Stimulated activated CD4-positive, alpha-beta T cell treated with anti-CD3 and anti-CD28 coated beads, Interleukin-2, amount 100 ng/mL, for 48 hours (primary cell): ENCODE data around the gene ABHD16B.
"Not testable (repeated sequence)": the region's sequence is repeated elsewhere in the genome, so short reads cannot be mapped to it uniquely, and the experiment has no call there.

Experiments
- DNase-seq, 2 donors: peaks; one replicate each; pipeline ENCODE4 v3.0.0-alpha.2; 2020

Gene ABHD16B

DNA sequence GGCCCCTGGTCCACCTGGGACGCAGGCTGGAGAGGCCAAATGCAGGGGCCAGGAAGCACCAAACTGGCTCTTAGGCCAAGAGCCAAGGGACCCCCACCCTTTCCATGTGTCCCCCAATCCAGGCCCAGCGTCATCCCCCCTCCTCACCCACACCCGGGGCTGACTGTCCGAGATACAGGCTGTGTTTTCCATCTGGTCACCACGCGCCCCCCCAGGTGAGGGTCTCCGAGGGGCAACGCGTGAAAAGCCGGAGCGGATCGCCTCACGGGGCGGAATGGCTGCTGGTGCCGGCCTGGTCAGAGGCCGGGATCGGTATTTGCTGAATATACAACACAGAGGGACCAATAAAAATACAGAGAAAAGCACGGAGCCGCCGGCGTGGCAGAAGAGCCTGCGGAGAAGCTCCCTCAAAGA lies 5.2 kb upstream of the ABHD16B start:
- no peak for DNase-seq

DNA sequence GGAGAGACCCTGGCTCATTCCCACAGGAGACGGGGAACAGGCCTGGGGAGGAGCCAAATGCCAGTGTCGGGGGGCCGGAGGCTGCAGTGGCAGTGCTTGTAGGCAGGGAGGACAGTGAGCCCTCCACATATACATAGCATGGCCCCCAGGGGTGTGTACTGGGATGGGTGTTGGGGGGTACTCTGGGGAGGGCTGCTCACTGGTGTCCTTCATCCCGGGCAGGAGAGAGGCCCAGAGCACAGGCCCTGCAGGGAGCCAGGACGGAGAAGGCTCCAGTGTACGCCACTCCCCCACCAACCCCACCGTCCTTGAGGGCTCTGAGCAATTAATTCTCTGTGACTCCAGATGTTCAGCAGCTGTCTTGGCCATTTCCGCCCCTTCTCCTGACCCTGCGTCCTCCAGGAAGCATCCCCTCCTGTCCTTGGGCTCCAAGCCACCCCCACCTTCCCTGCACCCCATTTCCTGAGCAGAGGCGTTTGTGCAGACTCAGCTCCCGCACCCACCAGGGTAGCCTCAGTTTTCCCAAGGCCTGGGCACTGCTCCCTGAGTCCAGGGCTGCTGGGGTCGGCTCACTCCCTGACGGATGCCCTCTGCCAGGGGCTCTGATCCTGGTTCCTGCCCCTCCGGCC lies 3.4 kb upstream of the ABHD16B start:
- DNase-seq = no peak

DNA sequence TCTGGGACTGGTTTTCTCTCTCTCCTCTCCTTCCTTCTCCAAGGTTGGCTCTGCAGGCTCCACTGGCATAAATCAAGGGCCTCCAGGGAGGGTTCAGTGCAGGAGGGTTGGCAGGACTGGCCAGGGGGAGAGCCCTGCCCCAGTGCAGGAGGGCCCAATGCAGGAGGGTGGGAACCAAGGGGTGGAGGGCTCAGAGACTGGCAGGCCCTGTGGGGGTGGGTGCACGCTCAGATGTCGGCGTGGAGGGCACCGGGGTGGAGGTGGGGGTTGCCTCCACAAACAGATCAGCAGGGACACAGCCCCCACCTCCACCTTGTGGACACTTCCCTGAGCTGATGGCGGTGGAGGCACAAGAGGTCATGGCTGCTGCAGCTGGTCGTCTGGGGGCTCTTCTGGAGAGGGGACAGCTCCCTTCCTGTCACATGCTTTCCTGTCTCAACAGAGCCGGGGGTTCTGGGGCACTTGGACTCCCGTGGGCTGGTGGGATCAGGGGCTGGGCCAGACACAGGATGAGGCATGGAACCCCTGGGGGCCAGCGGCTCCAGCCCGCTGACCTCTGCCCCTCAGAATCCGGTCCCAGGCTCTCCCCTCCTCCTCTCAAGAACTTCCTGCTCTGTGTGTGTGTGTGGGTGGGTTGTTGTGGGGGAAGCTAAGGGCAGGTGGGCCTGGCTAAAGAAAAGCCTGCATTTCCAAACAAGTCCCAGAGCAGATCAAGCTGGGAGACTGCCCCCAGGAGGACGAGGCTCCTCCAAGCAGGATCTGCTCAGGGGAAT lies 2.7 kb upstream of the ABHD16B start:
- no peak for DNase-seq

DNA sequence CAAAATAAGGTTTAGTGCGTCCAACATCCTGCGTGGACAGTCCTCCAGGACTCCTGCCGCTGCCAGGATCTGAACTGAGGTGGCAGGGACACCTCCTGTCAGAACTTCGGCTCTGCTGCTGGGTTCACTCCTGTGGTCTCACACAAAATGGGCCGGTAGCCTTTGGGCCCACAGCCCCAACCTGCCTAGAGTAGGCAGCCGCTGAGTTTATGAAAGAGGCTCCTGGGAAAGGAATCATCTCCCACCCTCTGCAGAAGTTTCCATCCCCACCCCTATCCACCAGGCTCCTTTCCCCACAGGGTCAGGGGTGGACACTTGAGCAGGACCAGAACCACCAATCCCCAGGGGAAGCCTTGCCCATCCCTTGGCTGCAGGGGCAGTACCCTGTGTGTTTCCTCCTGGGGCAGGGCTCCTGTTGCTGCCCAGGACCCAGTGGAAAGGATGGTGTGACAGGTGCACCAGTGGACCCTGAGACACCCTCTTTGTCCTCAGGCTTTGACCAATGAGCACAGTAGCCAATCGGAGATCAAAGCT lies 2.1 kb upstream of the ABHD16B start:
- no peak for DNase-seq

DNA sequence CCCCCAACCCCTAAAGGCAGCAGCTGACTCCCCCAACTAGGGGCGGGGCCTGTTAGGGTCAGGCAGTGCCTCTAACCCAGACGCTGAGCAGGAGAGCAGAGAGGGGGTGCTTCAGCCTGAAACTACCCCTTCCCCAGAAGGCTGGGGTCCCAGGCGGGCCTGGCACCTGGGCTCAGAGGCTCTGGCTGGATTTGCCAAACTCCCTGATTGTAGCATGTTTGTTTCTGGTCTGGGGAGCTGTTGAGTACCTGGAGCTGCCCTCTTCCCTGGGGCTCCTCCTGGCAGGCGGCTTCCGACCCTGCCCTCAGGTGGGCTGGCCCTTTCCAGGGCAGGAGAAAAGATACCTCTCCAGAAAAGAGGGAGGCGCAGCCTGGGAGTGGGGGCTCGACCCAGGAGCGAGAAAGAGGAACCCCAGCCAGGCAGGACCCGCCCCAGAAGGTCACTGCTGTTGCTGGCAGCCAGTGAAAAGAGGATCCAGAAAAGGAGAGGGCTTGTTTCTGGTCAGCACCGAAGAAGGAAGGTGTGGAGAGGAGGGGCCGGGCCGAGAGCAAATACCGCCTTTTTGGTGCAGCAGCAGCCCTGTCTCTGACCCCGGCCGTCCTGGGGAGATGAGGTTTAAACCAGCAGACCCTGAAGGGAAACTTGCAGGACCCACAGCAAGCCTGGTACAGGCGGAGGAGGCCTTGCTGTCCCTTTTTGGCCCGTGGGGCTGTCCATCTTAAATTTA lies 810 bp upstream of the ABHD16B start:
- DNase-seq = no peak

DNA sequence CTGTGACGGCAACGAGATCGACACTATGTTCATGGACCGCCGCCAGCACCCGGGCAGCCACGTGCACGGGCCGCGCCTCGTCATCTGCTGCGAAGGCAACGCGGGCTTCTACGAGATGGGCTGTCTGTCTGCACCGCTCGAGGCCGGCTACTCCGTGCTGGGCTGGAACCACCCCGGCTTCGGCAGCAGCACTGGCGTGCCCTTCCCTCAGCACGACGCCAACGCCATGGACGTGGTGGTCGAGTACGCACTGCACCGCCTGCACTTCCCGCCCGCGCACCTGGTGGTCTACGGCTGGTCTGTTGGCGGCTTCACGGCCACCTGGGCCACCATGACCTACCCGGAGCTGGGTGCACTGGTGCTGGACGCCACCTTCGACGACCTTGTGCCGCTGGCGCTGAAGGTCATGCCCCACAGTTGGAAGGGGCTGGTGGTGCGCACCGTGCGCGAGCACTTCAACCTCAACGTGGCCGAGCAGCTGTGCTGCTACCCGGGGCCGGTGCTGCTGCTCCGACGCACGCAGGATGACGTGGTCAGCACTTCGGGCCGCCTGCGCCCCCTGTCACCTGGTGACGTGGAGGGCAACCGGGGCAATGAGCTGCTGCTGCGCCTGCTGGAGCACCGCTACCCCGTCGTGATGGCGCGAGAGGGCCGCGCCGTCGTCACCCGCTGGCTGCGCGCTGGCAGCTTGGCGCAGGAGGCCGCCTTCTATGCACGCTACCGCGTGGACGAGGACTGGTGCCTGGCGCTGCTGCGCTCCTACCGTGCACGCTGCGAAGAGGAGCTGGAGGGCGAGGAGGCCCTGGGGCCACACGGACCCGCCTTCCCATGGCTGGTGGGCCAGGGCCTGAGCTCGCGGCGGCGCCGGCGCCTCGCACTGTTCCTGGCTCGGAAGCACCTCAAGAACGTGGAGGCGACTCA lies 943 bp downstream of the ABHD16B start:
- DNase-seq = no peak

DNA sequence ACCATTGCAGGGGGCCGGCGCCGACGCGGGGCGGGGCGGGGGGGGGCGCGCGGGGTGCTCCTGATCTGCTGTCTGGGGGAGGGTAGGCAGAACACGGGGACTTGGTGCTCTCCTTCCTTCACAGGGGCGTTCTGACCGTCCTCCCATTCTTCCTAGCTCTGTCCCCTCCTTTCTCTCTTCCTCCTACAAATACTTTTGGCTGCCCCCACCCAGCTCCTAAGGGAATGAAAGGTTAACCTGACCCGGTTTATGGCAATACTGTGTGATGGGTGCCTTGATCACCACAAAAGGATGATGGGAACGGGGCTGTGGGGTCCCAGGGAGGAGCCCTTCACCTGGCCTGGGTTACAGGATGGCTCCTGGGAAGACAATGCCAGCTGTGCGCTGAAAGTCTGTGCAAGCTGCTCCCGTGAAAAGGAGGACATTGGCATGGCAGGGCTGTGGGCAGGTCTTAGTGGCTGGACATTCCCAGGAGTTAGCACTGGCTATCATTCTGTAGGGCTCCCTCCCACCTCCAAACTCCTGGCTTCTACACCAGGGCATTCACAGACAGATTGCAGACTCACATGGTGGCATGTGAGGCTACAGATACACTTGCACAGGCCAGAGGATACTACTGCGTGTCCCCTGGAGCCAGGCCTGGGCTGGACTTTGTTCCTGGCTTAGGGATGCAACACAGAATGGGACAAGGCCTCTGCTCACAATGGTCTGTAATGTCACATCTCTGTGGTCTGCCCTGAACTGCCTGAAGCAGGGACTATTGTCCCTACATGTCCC lies 1.9 kb downstream of the ABHD16B start:
- no peak for DNase-seq

DNA sequence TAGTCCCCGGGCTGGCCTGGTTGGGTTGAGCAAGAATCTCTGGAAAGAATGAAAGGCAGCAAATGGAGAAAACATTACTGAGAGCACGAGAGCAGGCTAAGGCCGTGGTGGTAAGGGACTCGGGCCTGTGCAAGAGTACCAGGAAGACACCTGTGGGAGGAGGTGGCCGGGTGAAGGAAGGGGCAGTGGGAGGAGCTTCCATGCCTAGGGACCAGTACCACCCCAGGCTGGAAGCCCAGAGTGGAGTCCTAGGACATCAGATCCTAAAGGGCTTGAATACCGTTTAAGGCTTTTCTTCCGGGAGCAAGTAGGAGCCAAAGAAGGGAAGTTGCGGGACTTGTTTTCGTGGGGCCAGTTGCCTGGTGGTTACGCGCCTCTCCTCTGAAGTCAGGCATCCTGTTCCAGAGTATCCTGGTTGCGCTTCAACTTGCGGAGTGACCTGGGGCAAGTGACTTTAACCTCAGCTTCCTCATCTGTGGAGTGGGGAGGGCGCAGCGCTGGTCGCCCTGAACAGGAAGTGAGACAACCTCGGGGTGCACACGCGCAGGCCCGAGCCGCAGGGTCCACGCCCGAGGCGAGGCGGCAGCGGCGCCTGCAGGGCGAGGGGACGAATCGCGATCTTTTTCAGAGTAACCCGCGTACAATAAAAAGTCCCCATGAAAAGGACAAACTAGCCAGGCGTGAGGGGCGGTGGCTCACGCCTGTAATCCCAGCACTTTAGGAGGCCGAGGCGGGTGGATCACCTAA lies 2.7 kb downstream of the ABHD16B start:
- DNase-seq = peak; percentile 65 to 66

DNA sequence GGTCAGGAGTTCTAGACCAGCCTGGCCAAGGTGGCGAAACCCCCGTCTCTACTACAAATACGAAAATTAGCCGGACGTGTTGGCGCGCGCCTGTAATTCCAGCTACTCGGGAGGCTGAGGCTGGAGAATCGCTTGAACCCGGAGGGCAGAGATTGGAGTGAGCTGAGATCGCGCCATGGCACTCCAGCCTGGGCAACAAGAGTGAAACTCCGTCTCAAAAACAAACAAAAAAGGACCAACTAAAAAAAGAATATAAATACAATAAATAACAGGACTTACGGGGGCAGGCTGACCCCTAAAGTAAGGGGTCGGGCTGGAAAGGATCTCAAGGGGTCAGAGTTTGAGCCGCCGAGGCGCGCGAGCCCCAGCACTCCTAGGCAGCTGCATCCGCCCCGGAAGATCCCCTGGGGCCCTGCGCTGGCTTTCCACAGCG lies 3.3 kb downstream of the ABHD16B start:
- no peak for DNase-seq

DNA sequence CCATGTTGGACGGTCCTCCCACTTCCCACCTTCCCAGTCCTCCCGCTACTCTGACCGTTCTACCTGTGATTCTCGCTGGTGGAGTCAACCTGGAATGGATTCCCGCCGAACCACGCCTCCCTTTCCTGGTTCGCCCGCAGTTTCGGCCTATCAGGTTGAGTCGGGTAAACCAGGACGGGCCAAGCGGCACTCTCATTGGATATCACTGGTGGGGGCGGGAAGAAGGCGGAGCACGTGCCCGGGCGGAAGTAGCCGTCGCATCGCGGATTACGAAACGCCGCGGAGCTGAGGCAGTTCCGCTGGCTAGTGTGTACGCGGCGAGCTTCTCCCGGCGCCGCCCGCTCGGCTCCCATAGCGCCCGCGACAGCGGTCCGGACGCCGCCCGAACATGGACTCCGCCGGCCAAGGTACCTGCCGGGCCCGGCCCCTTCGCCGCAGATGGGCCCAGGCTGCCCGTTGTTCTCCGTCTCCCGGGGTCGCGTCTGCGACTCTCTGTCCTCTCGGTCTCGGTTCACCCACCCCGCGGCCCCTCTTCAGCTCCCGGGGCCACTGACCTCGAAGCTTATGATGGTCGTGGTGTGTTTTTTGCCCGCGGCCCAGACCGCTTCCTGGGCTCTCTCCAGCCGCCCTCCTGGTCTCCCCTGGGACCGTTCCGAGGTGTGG lies 3.8 kb downstream of the ABHD16B start, which contains the start of gene TPD52L2:
Gene TPD52L2 (plus strand): TSS at position 293 of the 663 bp plus-strand sequence. CDS start 96 bp downstream, at position 389.
- DNase-seq = peak; percentile 95 to 96

DNA sequence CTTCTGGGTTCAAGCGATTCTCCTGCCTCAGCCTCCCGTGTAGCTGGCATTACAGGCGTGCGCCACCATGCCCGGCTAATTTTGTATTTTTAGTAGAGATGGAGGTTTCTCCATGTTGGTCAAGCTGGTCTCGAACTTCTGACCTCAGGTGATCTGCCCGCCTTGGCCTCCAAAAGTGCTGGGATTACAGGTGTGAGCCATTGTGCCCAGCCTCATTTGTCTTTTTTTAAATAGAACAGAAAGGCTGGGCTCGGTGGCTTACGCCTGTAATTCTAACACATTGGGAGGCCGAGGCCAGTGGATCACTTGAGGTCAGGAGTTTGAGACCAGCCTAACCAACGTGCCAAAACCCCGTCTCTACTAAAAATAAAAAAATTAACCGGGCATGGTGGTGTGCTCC lies 5.7 kb downstream of the ABHD16B start:
- DNase-seq = not testable (repeated sequence)

DNA sequence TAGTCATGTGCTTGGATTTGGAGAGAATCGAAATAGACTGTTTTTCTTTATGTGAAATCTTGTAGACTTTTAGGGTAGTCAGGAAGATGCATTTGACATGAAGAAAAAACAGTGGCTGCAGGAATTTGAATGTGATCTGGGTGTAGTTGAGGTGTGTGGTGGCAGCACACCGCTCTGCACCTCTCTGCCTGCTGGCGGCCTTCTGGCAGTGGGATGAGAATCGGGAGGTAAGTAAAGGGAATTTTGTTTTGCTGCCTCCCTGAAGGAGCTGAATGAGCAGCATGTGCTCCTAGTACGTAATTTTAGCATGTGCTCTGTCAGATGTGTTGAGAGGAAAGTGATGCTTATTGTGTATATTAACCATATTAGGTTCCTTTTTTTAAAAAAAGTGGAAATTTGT lies 7.0 kb downstream of the ABHD16B start:
- no peak for DNase-seq

DNA sequence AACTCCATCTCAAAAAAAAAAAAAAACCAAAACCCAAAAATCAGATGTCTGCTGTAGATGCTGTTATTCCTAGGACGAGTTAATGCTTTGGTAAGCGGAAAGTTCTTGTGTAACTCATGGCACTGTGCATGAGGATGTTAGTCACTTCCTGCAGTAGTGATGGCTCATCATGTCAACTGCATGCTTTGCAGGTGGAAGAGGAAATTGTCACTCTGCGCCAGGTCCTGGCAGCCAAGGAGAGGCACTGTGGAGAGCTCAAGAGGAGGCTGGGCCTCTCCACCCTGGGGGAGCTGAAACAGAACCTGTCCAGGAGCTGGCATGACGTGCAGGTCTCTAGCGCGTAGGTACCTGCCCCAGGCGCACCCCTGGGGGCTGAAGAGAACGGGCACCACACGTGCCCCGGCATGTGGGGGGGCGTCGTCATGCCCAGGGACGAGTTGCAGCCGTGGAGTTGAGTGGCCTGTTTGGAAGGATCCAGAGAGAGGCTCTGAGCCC lies 12.2 kb downstream of the ABHD16B start:
- peak in 1 of 2 donors; percentile 53 for DNase-seq

DNA sequence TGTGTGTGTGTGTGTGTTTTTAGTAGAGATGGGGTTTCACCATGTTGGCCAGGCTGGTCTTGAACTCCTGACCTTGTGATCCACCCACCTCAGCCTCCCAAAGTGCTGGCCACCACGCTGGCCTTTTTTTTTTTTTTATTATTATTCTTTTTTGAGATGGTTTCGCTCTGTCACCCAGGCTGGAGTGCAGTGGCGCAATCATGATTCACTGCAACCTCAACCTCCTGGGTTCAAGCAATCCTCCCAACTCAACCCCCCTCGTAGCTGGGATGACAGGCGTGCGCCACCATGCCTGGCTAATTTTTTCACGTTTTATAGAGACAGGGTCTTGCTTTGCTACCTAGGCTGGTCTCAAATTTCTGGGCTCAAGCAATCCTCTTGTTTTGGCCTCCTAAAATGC lies 12.9 kb downstream of the ABHD16B start:
- not testable (repeated sequence) for DNase-seq

DNA sequence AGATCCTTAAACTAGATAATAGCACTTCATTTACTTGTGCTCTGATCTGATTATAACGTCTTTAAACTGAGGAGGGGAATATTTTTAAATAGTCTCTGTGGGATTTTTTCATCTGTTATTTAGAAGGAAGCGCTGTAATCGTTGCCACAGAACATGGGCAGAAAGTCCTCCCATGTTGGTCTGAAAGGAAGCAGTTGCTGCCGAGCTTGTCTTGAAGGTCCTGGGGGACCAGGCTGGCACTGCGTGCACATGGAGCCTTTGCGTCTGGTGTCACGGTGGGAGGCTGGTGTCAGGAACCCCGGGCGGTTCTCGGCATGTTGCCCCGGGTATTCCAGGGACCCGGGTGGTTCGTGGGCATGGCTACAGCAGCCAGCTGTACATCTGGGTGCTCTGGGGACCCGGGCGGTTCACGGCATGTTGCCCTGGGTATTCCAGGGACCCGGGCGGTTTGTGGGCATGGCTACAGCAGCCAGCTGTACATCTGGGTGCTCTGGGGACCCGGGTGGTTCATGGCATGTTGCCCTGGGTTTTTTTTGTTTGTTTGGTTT lies 15.3 kb downstream of the ABHD16B start:
- no peak for DNase-seq

DNA sequence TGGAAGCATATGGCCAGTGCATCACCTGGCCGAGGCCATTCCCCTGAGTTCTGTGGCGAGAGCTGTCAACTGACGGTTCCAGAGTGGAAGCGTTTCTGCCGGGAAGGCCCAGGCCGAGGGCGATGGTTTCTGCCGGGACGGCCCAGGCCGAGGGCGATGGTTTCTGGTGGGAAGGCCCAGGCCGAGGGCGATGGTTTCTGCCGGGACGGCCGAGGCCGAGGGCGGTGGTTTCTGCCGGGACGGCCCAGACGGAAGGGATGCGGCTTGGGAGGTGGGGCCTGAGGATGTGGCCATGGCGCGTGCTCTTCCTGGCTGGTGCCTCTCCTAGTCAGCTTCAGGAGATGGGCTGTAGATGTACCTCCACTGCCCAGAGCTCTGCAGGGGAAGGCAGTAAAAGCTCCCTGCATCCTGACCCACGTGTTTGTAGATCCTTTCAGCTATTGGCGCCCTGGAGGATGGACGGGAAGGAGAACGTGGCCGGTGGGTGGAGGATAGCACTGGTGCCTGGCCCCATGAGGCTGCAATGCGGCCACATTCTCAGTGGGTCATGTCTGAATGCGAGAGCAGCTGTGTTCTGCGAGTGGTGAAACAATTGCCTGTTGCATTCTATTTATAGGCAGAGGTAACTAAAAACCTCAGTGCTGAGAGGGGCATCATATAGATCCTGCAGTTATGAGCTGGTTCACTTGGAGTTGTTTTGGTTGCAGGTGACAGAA lies 16.6 kb downstream of the ABHD16B start:
- no peak for DNase-seq

DNA sequence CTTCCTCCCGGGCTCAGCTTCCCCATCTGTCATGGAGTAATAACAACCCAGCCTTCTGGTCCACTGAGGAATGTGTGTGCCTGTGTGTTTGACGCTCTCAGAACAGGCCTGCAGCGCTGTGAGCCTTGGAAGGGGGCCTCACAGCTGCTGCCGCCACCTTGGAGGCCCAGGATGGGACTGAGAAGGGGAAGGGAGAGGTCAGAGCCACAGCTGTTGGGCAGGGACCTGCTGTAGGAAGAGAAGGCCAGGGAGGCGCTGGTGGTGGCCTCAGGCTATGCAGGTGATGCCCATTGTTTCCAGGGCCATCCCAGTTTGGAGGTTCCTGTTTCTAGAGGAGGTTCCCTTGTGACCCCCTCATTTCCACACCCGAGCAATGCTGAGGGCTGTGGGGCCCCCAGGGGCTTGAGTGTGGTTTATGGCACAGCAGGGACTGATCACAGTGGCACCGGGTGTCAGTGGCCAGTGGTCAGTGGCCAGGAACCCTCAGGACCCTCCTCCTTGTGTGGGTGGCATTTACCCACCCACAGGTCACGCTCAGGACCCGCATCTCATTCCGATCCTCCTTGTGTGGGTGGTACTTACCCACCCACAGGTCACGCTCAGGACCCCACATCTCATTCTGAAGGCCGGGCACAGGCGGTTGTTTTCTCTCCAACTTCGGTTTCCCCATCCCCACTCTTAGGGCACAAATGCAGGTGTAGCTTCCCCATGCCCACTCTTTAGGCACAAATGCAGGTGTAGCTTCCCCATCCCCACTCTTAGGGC lies 17.8 kb downstream of the ABHD16B start:
- DNase-seq = no peak

DNA sequence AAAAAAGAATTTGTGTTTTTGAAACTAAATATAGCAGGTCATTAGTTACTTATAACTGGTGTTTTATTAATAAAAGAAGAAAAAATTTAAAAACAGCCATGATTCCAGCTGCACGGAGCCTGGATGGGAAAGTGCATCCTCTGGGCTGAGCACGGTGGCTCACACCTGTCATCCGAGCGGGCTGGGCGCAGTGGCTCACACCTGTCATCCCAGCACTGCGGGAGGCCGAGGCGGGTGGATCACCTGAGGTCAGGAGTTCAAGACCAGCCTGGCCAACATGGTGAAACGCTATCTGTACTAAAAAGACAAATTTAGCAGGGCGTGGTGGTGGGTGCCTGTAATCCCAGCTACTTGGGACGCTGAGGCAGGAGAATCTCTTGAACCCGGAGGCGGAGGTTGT lies 19.6 kb downstream of the ABHD16B start:
- not testable (repeated sequence) for DNase-seq
